Measurements from ENCODE around the gene RLN2. TPM values are rescaled to one million over a fixed set of nuclear protein-coding genes. Genes with fewer than 3 reads are reported as not detected.

Gene RLN2
- total RNA-seq, 2 donors from 2014 or later: 0.41 TPM; not detected in 1

DNA sequence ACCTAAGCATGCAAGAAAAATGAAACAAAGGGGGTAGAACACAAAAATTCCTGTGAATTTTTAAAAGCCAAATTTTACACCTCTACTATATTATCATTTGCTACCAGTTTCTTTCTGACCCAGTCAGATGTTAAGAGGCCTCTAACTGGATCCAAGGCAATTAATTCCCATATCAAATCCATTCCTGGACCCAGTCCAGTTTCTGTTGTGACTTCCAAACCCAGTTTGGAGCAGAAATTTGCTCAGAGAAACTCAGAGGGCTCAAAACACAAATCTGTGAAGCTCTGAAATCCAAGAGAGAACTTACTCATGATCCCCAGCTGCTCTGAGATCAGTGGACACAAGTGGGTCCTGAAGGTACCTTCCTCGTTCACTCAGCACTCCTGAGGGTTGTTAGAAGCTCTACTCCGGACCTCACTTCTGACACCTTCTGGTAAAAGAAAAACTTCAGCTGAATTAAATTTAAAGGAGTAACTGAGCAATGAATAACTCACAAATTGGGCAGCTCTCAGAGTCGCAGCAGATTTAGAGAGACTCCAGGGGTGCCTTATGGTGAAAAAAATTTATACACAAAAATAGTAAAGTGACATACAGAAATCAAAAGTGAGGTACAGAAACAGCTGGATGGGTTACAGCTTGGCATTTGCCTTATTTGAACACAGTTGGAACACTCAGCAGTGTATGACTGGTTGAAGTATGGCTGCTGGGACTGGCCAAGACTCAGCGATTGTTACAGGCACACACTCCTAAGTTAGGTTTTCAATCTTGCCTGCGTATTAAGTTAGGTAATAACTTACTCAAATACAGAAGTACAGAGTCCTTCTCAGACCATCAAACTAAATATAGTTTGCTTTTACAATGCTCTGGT lies 40.9 kb downstream of the RLN2 start:
- TF ChIP-seq, protein P1, sequence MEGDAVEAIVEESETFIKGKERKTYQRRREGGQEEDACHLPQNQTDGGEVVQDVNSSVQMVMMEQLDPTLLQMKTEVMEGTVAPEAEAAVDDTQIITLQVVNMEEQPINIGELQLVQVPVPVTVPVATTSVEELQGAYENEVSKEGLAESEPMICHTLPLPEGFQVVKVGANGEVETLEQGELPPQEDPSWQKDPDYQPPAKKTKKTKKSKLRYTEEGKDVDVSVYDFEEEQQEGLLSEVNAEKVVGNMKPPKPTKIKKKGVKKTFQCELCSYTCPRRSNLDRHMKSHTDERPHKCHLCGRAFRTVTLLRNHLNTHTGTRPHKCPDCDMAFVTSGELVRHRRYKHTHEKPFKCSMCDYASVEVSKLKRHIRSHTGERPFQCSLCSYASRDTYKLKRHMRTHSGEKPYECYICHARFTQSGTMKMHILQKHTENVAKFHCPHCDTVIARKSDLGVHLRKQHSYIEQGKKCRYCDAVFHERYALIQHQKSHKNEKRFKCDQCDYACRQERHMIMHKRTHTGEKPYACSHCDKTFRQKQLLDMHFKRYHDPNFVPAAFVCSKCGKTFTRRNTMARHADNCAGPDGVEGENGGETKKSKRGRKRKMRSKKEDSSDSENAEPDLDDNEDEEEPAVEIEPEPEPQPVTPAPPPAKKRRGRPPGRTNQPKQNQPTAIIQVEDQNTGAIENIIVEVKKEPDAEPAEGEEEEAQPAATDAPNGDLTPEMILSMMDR (IDR thresholded peaks at IDR 0.05): no peak

More for the DNA sequence above, 40.9 kb downstream of the RLN2 start:
- DNase-seq (ENCODE audit: low spot score): no peak
- H3K9me3 ChIP-seq: peaks cover 0 to 5% of the 10 kb centered on the region in 2 donors
- H3K4me1 ChIP-seq: no peaks in the 10 kb centered on the region
- no peaks in the 10 kb centered on the region for H3K36me3 ChIP-seq
- no peak overlapping the region for H3K4me3 ChIP-seq
- H3K27ac ChIP-seq: no peak overlapping the region
- no peaks in the 10 kb centered on the region for H3K27me3 ChIP-seq

Other genes with a start within 250 kb of the RLN2 start
- not detected for gene INSL6, start 119.1 kb downstream of the RLN2 start, total RNA-seq
- gene INSL4, start 73.3 kb downstream of the RLN2 start, total RNA-seq: not detected
- under 1 TPM in 1 of 2 donors, not detected in 1; 0.71 TPM for gene RLN1, start 35.2 kb upstream of the RLN2 start, total RNA-seq
- 10 to 100 TPM; 17.6 to 30.4 TPM for gene PLGRKT, start 133.2 kb upstream of the RLN2 start, total RNA-seq
- gene CD274, start 145.8 kb upstream of the RLN2 start, total RNA-seq: 10 to 100 TPM in 1 of 2 donors, 1 to 10 TPM in 1; 6.6 to 14.1 TPM
- 1 to 10 TPM; 2.2 to 2.9 TPM for gene PDCD1LG2, start 205.8 kb upstream of the RLN2 start, total RNA-seq